Endothelial cell of umbilical vein (primary cell): Measurements from ENCODE around the gene MEAK7. TPM values are rescaled to one million over a fixed set of nuclear protein-coding genes. Genes with fewer than 3 reads are reported as not detected.

Source experiments
- BruUV-seq: library from RNA; stranded (reverse); fragments of 400-500 nt; replicated peaks from 2 replicates; lab custom pipeline; 2021; lab: Mats Ljungman, UMichigan
- CTCF ChIA-PET: fragments of 300-600, 350-600 bp; sonication (Branson Sonifier 250); formaldehyde crosslinking; loops from one replicate; lab custom pipeline; 2021; ENCODE audit warnings: antibody characterized with exemption, inconsistent platforms; lab: Charles Lee
- POLR2A ChIA-PET: fragments of 300-600, 350-600 bp; sonication (Branson Sonifier 250); formaldehyde crosslinking; loops from one replicate; lab custom pipeline; 2021; ENCODE audit warnings: antibody characterized with exemption, inconsistent platforms; lab: Charles Lee
- DNase-seq: peaks from one replicate; pipeline ENCODE4 v3.0.0-alpha.2; 2011; ENCODE audit warnings: low read depth, low spot score
- FAIRE-seq: peaks from 2 replicates; lab custom pipeline; 2011; peaks lifted over from hg19 to GRCh38; lab: Jason Lieb, UNC
- H2AFZ ChIP-seq: 2 replicates; pipeline ENCODE4 v1.6.0; 2012; ENCODE audit warnings: low read depth, low read length, control low read depth, inconsistent platforms
- H3K27ac ChIP-seq: 2 replicates; pipeline ENCODE4 v1.5.1; 2011; ENCODE audit warnings: low read depth, mild to moderate bottlenecking, control low read depth, low read length, moderate library complexity; ENCODE audit not compliant: insufficient read depth
- H3K27me3 ChIP-seq, 2 experiments: 2 replicates each; pipeline versions ENCODE4 v1.6.0 to v1.6.1; 2011; ENCODE audit warnings: low read length in 2 of 2, mixed read lengths in 1 of 2; ENCODE audit not compliant: control insufficient read depth in 2 of 2, insufficient read depth in 2 of 2
- H3K36me3 ChIP-seq, 2 experiments: 2 replicates in 1 of 2; 3 replicates in 1 of 2; pipeline ENCODE4 v1.5.1; 2011; ENCODE audit warnings: low read length in 2 of 2, mild to moderate bottlenecking in 1 of 2, moderate library complexity in 1 of 2; ENCODE audit not compliant: control insufficient read depth in 2 of 2, insufficient read depth in 2 of 2; ENCODE audit errors: extremely low read depth in 1 of 2
- H3K4me1 ChIP-seq: 3 replicates; pipeline ENCODE4 v1.5.1; 2011; ENCODE audit warnings: mild to moderate bottlenecking, low read length; ENCODE audit not compliant: control insufficient read depth, insufficient read depth; ENCODE audit errors: extremely low read depth
- H3K4me2 ChIP-seq: 2 replicates; pipeline ENCODE4 v1.6.1; 2011; ENCODE audit warnings: low read length, control low read depth, mixed read lengths; ENCODE audit not compliant: insufficient read depth
- H3K4me3 ChIP-seq, 3 experiments: fragments of 200-600 bp in 1 of 3; sonication (generic), shearing (Covaris generic) in 1 of 3; replicated peaks in 1 of 3; 2 replicates each; pipeline ENCODE4 v1.5.1; 2011 to 2016; ENCODE audit warnings: control low read depth in 3 of 3, low read length in 3 of 3, mild to moderate bottlenecking in 2 of 3, inconsistent platforms in 1 of 3, low read depth in 1 of 3, moderate library complexity in 1 of 3; ENCODE audit not compliant: insufficient read depth in 1 of 3
- H3K79me2 ChIP-seq: 2 replicates; pipeline ENCODE4 v1.6.0; 2012; ENCODE audit warnings: low read length, inconsistent platforms; ENCODE audit not compliant: control insufficient read depth, insufficient read depth
- H3K9ac ChIP-seq: replicated peaks from 2 replicates; pipeline ENCODE3; 2011; ENCODE audit warnings: low read length, control low read depth; ENCODE audit not compliant: insufficient read depth; ENCODE audit errors: extremely low read depth
- H3K9me1 ChIP-seq: replicated peaks from 3 replicates; pipeline ENCODE4 v1.6.0; 2011; ENCODE audit warnings: mild to moderate bottlenecking, low read length; ENCODE audit not compliant: control insufficient read depth, insufficient read depth; ENCODE audit errors: extremely low read depth
- H3K9me3 ChIP-seq: replicated peaks from 2 replicates; pipeline ENCODE4 v1.5.1; 2012; ENCODE audit warnings: low read length, inconsistent platforms; ENCODE audit not compliant: control insufficient read depth, insufficient read depth
- H4K20me1 ChIP-seq: replicated peaks from 2 replicates; pipeline ENCODE3; 2011; ENCODE audit warnings: mild to moderate bottlenecking, low read length; ENCODE audit not compliant: control insufficient read depth, insufficient read depth; ENCODE audit errors: extremely low read depth
- EZH2 ChIP-seq: IDR thresholded peaks from 2 replicates; pipeline ENCODE4 v1.6.1; 2012; ENCODE audit warnings: borderline replicate concordance, low read depth, mild to moderate bottlenecking, moderate library complexity, low read length, inconsistent platforms; ENCODE audit not compliant: severe bottlenecking
- FOS ChIP-seq: IDR thresholded peaks from 2 replicates; pipeline ENCODE4 v1.6.1; 2011; ENCODE audit warnings: mild to moderate bottlenecking, low read length, moderate library complexity, borderline replicate concordance; ENCODE audit not compliant: insufficient read depth
- GATA2 ChIP-seq: IDR thresholded peaks from 2 replicates; pipeline ENCODE4 v1.7.0; 2011; ENCODE audit warnings: low read depth, mild to moderate bottlenecking, moderate library complexity, mixed read lengths, low read length; ENCODE audit not compliant: insufficient read length, insufficient read depth
- JUN ChIP-seq: IDR thresholded peaks from 2 replicates; pipeline ENCODE4 v1.6.1; 2011; ENCODE audit warnings: borderline replicate concordance, low read depth; ENCODE audit not compliant: insufficient read length, insufficient read depth
- MYC ChIP-seq: IDR thresholded peaks from one replicate; pipeline ENCODE4 v1.6.1; 2011; ENCODE audit warnings: mild to moderate bottlenecking, low read depth, low read length
- POLR2A ChIP-seq: IDR thresholded peaks from 2 replicates; pipeline ENCODE4 v1.6.1; 2012; ENCODE audit warnings: low read depth, mild to moderate bottlenecking, control low read depth, low read length
- POLR2AphosphoS5 ChIP-seq: IDR thresholded peaks from 2 replicates; pipeline ENCODE4 v1.6.1; 2012; ENCODE audit warnings: low read depth, mild to moderate bottlenecking, control low read depth, low read length, moderate library complexity; ENCODE audit not compliant: insufficient read depth
- dilution Hi-C: fragments of 300-500 bp; cut with MboI; formaldehyde crosslinking; loops from one replicate; pipeline ENCODE4 v1.15.0; 2019; ENCODE audit warnings: low sequenced_read_pairs; ENCODE audit not compliant: extremely low pct_ligation_motif_present
- intact Hi-C: fragments of 100-400 bp; cut with micrococcal nuclease; formaldehyde crosslinking; loops from one replicate; pipeline ENCODE4 v1.10.0; 2022
- polyA plus RNA-seq, 4 experiments: library from polyadenylated mRNA; depleted of rRNA in 3 of 4; stranded (reverse) in 3 of 4; unstranded in 1 of 4; fragments of >200 nt; gene quantifications; 2 replicates each; pipeline versions ENCODE4 v1.2.1 to v1.2.3, GENCODE V29; 2011 to 2012; ENCODE audit warnings: missing spikeins in 1 of 4
- total RNA-seq: library from RNA; stranded (reverse); gene quantifications from 2 replicates; pipeline ENCODE4 v1.2.3, GENCODE V29; 2021
- TF ChIP-seq, protein P1 (sequence below), 2 donors: IDR thresholded peaks; 1 replicate in 1 of 2; 2 replicates in 1 of 2; pipeline ENCODE4 v1.5.1; 2011; ENCODE audit warnings: low read length in 2 of 2, mild to moderate bottlenecking in 2 of 2, moderate library complexity in 2 of 2, control low read depth in 1 of 2, inconsistent platforms in 1 of 2, low read depth in 1 of 2; ENCODE audit not compliant: insufficient read depth in 1 of 2; ENCODE audit errors: extremely low read depth in 1 of 2
- TF ChIP-seq, protein P2 (sequence below): IDR thresholded peaks from 2 replicates; pipeline ENCODE4 v1.6.1; 2011; ENCODE audit not compliant: insufficient read depth, insufficient read length

Gene MEAK7
- total and polyA plus RNA-seq, 2 donors (not counting 3 experiments of a cell fraction or from before 2014, with no cell fraction given), result 16.2 to 22.7 TPM

DNA sequence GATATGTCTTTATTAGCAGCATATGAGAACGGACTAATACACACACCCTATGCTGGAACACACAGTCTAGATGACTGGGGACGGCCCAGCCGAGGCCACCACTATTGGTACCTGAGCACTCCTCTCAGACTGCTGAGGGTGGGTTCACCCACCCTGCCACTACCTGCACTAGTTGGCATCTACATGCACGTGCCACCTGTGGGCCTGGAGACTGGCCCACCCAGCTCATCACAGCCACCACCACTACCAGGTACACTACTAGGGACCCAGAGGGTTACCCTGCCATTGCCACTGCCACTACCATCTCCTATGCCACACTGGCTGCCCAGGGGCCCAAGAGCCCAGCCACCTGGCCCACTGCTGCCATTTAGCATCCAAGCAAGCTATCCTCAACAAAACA lies 32.5 kb downstream of the MEAK7 start:
- Histone ChIP-seq H3K27me3 (no peaks in the 10 kb centered on the region), H3K4me3 (no peak overlapping the region), H3K27ac (no peak overlapping the region), H3K9me3 (no peaks in the 10 kb centered on the region), H3K4me1 (no peaks in the 10 kb centered on the region), H3K9me1 (no peaks in the 10 kb centered on the region), H2AFZ (no peak overlapping the region), H3K79me2 (no peaks in the 10 kb centered on the region), H3K36me3 (peaks cover 0 to 3% of the 10 kb centered on the region in 2 experiments), H3K4me2 (no peak overlapping the region), H3K9ac (no peak overlapping the region), H4K20me1 (no peaks in the 10 kb centered on the region)
- DNase-seq, result no peak
- no peak for TF ChIP-seq EZH2
- no peak for TF ChIP-seq GATA2
- no peak for TF ChIP-seq JUN
- TF ChIP-seq, protein P1, sequence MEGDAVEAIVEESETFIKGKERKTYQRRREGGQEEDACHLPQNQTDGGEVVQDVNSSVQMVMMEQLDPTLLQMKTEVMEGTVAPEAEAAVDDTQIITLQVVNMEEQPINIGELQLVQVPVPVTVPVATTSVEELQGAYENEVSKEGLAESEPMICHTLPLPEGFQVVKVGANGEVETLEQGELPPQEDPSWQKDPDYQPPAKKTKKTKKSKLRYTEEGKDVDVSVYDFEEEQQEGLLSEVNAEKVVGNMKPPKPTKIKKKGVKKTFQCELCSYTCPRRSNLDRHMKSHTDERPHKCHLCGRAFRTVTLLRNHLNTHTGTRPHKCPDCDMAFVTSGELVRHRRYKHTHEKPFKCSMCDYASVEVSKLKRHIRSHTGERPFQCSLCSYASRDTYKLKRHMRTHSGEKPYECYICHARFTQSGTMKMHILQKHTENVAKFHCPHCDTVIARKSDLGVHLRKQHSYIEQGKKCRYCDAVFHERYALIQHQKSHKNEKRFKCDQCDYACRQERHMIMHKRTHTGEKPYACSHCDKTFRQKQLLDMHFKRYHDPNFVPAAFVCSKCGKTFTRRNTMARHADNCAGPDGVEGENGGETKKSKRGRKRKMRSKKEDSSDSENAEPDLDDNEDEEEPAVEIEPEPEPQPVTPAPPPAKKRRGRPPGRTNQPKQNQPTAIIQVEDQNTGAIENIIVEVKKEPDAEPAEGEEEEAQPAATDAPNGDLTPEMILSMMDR (IDR thresholded peaks at IDR 0.05; ENCODE audit: extremely low read depth in 1 of 2, insufficient read depth in 1 of 2, low read depth in 1 of 2, low read length in 2 of 2), result no peak
- no peak for TF ChIP-seq MYC
- no peak for TF ChIP-seq FOS
- TF ChIP-seq POLR2AphosphoS5, result no peak
- TF ChIP-seq, protein P2, sequence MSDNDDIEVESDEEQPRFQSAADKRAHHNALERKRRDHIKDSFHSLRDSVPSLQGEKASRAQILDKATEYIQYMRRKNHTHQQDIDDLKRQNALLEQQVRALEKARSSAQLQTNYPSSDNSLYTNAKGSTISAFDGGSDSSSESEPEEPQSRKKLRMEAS, result no peak
- no peak for TF ChIP-seq POLR2A
- ChIA-PET POLR2A (no interaction called here), CTCF (no interaction called here)
- FAIRE-seq, result no peak
- intact Hi-C loops, result no loop called here
- BruUV-seq, result no TSS peak
- dilution Hi-C loops, result no loop called here
